H9 (cell line): ENCODE data around the gene FALEC. TPM values are rescaled to one million over a fixed set of nuclear protein-coding genes. Genes with fewer than 3 reads are reported as not detected.

Experiments
- DNase-seq: peaks from one replicate; pipeline ENCODE4 v3.0.0-alpha.2; 2017
- H2AFZ ChIP-seq: one replicate; pipeline ENCODE4 v1.6.1; 2013; ENCODE audit warnings: mild to moderate bottlenecking, low read length, control low read depth, moderate library complexity
- H2AK5ac ChIP-seq: 2 replicates; pipeline ENCODE4 v1.6.1; 2013; ENCODE audit warnings: low read length, control low read depth, mixed read lengths; ENCODE audit not compliant: insufficient read length
- H2BK120ac ChIP-seq: one replicate; pipeline ENCODE4 v1.6.1; 2013; ENCODE audit warnings: low read depth, mild to moderate bottlenecking, low read length, control low read depth, inconsistent platforms; ENCODE audit not compliant: poor library complexity, severe bottlenecking
- H2BK12ac ChIP-seq: 2 replicates; pipeline ENCODE4 v1.6.1; 2013; ENCODE audit warnings: low read length, control low read depth, mixed read lengths, low read depth; ENCODE audit not compliant: insufficient read length
- H2BK15ac ChIP-seq: 2 replicates; pipeline ENCODE4 v1.6.1; 2013; ENCODE audit warnings: low read depth, low read length, control low read depth
- H2BK20ac ChIP-seq: one replicate; pipeline ENCODE4 v1.6.1; 2013; ENCODE audit warnings: low read depth, mild to moderate bottlenecking, low read length, control low read depth, inconsistent platforms; ENCODE audit not compliant: poor library complexity, severe bottlenecking
- H2BK5ac ChIP-seq: 2 replicates; pipeline ENCODE4 v1.6.1; 2013; ENCODE audit warnings: low read length, control low read depth, mixed read lengths; ENCODE audit not compliant: insufficient read length
- H3K14ac ChIP-seq: 2 replicates; pipeline ENCODE4 v1.6.1; 2013; ENCODE audit warnings: low read length, control low read depth; ENCODE audit not compliant: insufficient read depth
- H3K18ac ChIP-seq: 2 replicates; pipeline ENCODE4 v1.6.1; 2013; ENCODE audit warnings: low read depth, mild to moderate bottlenecking, mixed read lengths, low read length, control low read depth; ENCODE audit not compliant: insufficient read length
- H3K23ac ChIP-seq: 2 replicates; pipeline ENCODE4 v1.6.1; 2013; ENCODE audit warnings: low read length, control low read depth, mixed read lengths, low read depth; ENCODE audit not compliant: insufficient read length
- H3K23me2 ChIP-seq: 2 replicates; pipeline ENCODE4 v1.6.1; 2013; ENCODE audit warnings: low read depth, mild to moderate bottlenecking, mixed read lengths, low read length, control low read depth; ENCODE audit not compliant: insufficient read length, poor library complexity, severe bottlenecking
- H3K27ac ChIP-seq: 2 replicates; pipeline ENCODE4 v1.5.1; 2013; ENCODE audit warnings: low read length, control low read depth, mixed read lengths, low read depth; ENCODE audit not compliant: insufficient read length
- H3K27me3 ChIP-seq: 2 replicates; pipeline ENCODE4 v1.6.1; 2013; ENCODE audit warnings: low read length, control low read depth, inconsistent platforms; ENCODE audit not compliant: insufficient read depth
- H3K4ac ChIP-seq: 2 replicates; pipeline ENCODE4 v1.6.1; 2013; ENCODE audit warnings: low read depth, mild to moderate bottlenecking, control low read depth, inconsistent platforms, low read length, moderate library complexity
- H3K4me1 ChIP-seq: 2 replicates; pipeline ENCODE4 v1.6.1; 2013; ENCODE audit warnings: low read length, control low read depth, inconsistent platforms; ENCODE audit not compliant: insufficient read depth
- H3K4me2 ChIP-seq: 2 replicates; pipeline ENCODE4 v1.6.1; 2013; ENCODE audit warnings: low read length, control low read depth, mixed read lengths; ENCODE audit not compliant: insufficient read length, insufficient read depth
- H3K56ac ChIP-seq: 2 replicates; pipeline ENCODE4 v1.6.1; 2013; ENCODE audit warnings: low read depth, mild to moderate bottlenecking, mixed read lengths, low read length, control low read depth; ENCODE audit not compliant: insufficient read length
- H3K79me1 ChIP-seq: 2 replicates; pipeline ENCODE4 v1.6.1; 2013; ENCODE audit warnings: low read depth, mild to moderate bottlenecking, moderate library complexity, low read length, control low read depth, inconsistent platforms; ENCODE audit not compliant: insufficient read depth, poor library complexity, severe bottlenecking
- H3K79me2 ChIP-seq: 2 replicates; pipeline ENCODE4 v1.6.1; 2013; ENCODE audit warnings: low read length, control low read depth, inconsistent platforms; ENCODE audit not compliant: insufficient read depth
- H3K9ac ChIP-seq: 2 replicates; pipeline ENCODE4 v1.6.1; 2013; ENCODE audit warnings: low read length, control low read depth, mixed read lengths; ENCODE audit not compliant: insufficient read length; ENCODE audit errors: extremely low read depth
- H3K9me3 ChIP-seq: one replicate; pipeline ENCODE4 v1.6.1; 2013; ENCODE audit warnings: low read depth, low read length, inconsistent platforms; ENCODE audit not compliant: control insufficient read depth
- H3T11ph ChIP-seq: one replicate; pipeline ENCODE4 v1.6.1; 2013; ENCODE audit warnings: mild to moderate bottlenecking, low read length, control low read depth, inconsistent platforms
- H4K20me1 ChIP-seq: one replicate; pipeline ENCODE4 v1.6.1; 2013; ENCODE audit not compliant: control insufficient read depth, insufficient read length, insufficient read depth
- H4K5ac ChIP-seq: 2 replicates; pipeline ENCODE4 v1.6.1; 2013; ENCODE audit warnings: low read depth, mild to moderate bottlenecking, mixed read lengths, low read length, control low read depth; ENCODE audit not compliant: insufficient read length
- H4K8ac ChIP-seq: replicated peaks from 2 replicates; pipeline ENCODE4 v1.6.1; 2013; ENCODE audit warnings: low read length, control low read depth, mixed read lengths, low read depth; ENCODE audit not compliant: insufficient read length
- H4K91ac ChIP-seq: 2 replicates; pipeline ENCODE4 v1.6.1; 2013; ENCODE audit warnings: low read depth, mild to moderate bottlenecking, moderate library complexity, mixed read lengths, low read length, control low read depth; ENCODE audit not compliant: insufficient read length
- H3K27ac Mint-ChIP-seq, 3 experiments: 2 replicates in 2 of 3; 3 replicates in 1 of 3; pipeline ENCODE4 v1.8.0; 2020 to 2021; ENCODE audit warnings: mixed read lengths in 3 of 3, mild to moderate bottlenecking in 1 of 3, moderate library complexity in 1 of 3
- H3K27me3 Mint-ChIP-seq: 2 replicates; pipeline ENCODE4 v1.8.0; 2021; ENCODE audit warnings: low read depth, mild to moderate bottlenecking, moderate library complexity, mixed read lengths
- H3K36me3 Mint-ChIP-seq, 3 experiments: 2 replicates in 2 of 3; 3 replicates in 1 of 3; pipeline ENCODE4 v1.8.0; 2020 to 2021; ENCODE audit warnings: low read depth in 3 of 3, mixed read lengths in 3 of 3; ENCODE audit not compliant: insufficient read depth in 1 of 3
- H3K4me1 Mint-ChIP-seq, 2 experiments: 2 replicates each; pipeline ENCODE4 v1.8.0; 2020; ENCODE audit warnings: mixed read lengths in 2 of 2
- H3K4me3 Mint-ChIP-seq, 2 experiments: 2 replicates in 1 of 2; 3 replicates in 1 of 2; pipeline ENCODE4 v1.8.0; 2020 to 2021; ENCODE audit warnings: mild to moderate bottlenecking in 2 of 2, mixed read lengths in 2 of 2, moderate library complexity in 1 of 2
- H3K9me3 Mint-ChIP-seq, 2 experiments: 2 replicates in 1 of 2; 3 replicates in 1 of 2; pipeline ENCODE4 v1.8.0; 2020; ENCODE audit warnings: mild to moderate bottlenecking in 2 of 2, mixed read lengths in 2 of 2, moderate library complexity in 1 of 2
- WGBS: extraction: QIAGEN DNeasy Blood & Tissue Kit; methylation state at CpG from one replicate; pipeline ENCODE4 v1.1.7; 2013; ENCODE audit warnings: missing lambda C conversion rate, low lambda C conversion rate, mixed read lengths; ENCODE audit not compliant: insufficient read length; ENCODE audit errors: extremely low coverage; 5-methylcytosine and 5-hydroxymethylcytosine counted together
- total RNA-seq: library from RNA; stranded (reverse); gene quantifications from 2 replicates; pipeline ENCODE4 v1.2.1, GENCODE V29; 2021
- TF ChIP-seq, protein P1 (sequence below): fragments of 200-600 bp; sonication (generic); conservative IDR thresholded peaks from 3 replicates; pipeline ENCODE4 v1.8.0; 2021; ENCODE audit warnings: antibody characterized with exemption, mild to moderate bottlenecking

The FALEC gene
- total RNA-seq, 1 experiment from 2014 or later = not detected

DNA sequence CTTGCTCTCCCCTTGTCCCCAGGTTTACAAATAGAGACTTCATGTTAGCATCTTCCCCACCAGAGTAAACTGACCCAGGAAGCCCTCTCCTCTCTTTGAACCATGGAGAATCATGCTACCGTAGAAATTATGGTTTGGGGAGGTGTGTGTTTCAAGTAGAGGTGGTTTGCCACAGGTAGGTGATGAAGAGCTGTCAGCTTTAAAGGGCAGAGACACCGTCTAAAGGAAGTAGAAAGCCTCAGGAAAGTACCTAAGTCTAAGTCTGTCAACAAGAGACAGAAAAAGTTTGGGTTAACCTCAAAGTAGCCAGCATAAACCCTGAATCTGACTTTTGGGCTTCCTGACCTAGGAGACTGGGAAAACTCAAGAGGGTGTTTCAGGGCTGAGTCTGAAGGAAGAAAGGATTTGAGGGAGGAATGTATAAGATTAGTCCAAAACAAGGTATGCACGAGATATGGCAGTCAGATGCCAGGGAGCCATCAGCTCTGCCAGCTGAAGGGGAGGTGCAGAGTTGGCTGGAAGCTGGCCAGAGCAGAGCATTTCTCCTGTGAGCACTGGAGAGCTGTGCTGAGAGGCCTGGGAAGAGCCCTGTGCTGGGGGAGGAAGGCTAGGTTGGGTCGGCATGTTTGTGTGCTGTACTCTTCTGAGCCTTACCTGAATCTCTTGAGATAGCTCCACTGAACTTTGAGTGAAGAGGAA, 47.9 kb downstream of the FALEC start:
- Histone ChIP-seq H3K79me1 (peaks cover 4% of the 10 kb centered on the region), H3K4me1 (peaks cover 11% of the 10 kb centered on the region), H3K14ac (no peak overlapping the region), H2AK5ac (no peak overlapping the region), H2BK5ac (no peak overlapping the region), H3K23ac (no peak overlapping the region), H3K9ac (no peak overlapping the region), H3K23me2 (peaks cover 13% of the 10 kb centered on the region), H4K20me1 (no peaks in the 10 kb centered on the region), H3K18ac (no peak overlapping the region), H3K4ac (no peak overlapping the region), H3K27me3 (no peaks in the 10 kb centered on the region), H2BK15ac (no peak overlapping the region), H3K56ac (no peak overlapping the region), H3K27ac (no peak overlapping the region), H4K91ac (no peak overlapping the region), H3K9me3 (no peaks in the 10 kb centered on the region), H3K79me2 (peaks cover 4% of the 10 kb centered on the region; the same call in 1 of the 2 replicates), H2BK120ac (no peak overlapping the region), H4K5ac (no peak overlapping the region), H3K4me2 (no peak overlapping the region), H3T11ph (no peak overlapping the region), H2BK20ac (no peak overlapping the region), H2BK12ac (peak overlapping the region; percentile 26), H2AFZ (no peak overlapping the region), H4K8ac (no peak overlapping the region)
- H3K36me3 Mint-ChIP-seq = no peaks in the 10 kb centered on the region; a peak in 1 of 7 replicates
- H3K4me1 Mint-ChIP-seq = peaks cover 58 to 61% of the 10 kb centered on the region in 2 experiments
- TF ChIP-seq, protein P1, sequence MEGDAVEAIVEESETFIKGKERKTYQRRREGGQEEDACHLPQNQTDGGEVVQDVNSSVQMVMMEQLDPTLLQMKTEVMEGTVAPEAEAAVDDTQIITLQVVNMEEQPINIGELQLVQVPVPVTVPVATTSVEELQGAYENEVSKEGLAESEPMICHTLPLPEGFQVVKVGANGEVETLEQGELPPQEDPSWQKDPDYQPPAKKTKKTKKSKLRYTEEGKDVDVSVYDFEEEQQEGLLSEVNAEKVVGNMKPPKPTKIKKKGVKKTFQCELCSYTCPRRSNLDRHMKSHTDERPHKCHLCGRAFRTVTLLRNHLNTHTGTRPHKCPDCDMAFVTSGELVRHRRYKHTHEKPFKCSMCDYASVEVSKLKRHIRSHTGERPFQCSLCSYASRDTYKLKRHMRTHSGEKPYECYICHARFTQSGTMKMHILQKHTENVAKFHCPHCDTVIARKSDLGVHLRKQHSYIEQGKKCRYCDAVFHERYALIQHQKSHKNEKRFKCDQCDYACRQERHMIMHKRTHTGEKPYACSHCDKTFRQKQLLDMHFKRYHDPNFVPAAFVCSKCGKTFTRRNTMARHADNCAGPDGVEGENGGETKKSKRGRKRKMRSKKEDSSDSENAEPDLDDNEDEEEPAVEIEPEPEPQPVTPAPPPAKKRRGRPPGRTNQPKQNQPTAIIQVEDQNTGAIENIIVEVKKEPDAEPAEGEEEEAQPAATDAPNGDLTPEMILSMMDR = no peak
- DNase-seq = no peak
- no CpG with 5 or more reads among the region's 4 CpGs for WGBS
- H3K27ac Mint-ChIP-seq = peak overlapping the region; percentile 95 to 100 (median 99)
- H3K9me3 Mint-ChIP-seq = no peaks in the 10 kb centered on the region; a peak in 1 of 5 replicates
- peak overlapping the region in 1 of 2 experiments; percentile 90; a peak in 2 of 5 replicates for H3K4me3 Mint-ChIP-seq
- H3K27me3 Mint-ChIP-seq = no peaks in the 10 kb centered on the region; the same call in 1 of the 2 replicates
